BLaER1 treated with 17β-estradiol and CSF1 and Interleukin-3, amounts not matched to agents 10 nM and 100 nM (cell line): Measurements from ENCODE around the gene SHLD2.
A peak's percentile ranks its signal among the peaks of the same experiment; 100 is the strongest.
"Not testable (repeated sequence)": the region's sequence is repeated elsewhere in the genome, so short reads cannot be mapped to it uniquely, and the experiment has no call there.

Experiments used
- H3K27ac ChIP-seq, 11 experiments: shearing (Covaris generic); formaldehyde crosslinking; 2 replicates each; pipeline ENCODE4 v1.8.1; 2022
- H3K27me3 ChIP-seq, 11 experiments: shearing (Covaris generic); formaldehyde crosslinking; 2 replicates each; pipeline ENCODE4 v1.8.1; 2022
- H3K36me3 ChIP-seq, 11 experiments: shearing (Covaris generic); formaldehyde crosslinking; 2 replicates each; pipeline ENCODE4 v1.8.1; 2022
- H3K4me1 ChIP-seq, 10 experiments: shearing (Covaris generic); formaldehyde crosslinking; 2 replicates each; pipeline ENCODE4 v1.8.1; 2022
- H3K4me2 ChIP-seq, 11 experiments: shearing (Covaris generic); formaldehyde crosslinking; 2 replicates each; pipeline ENCODE4 v1.8.1; 2022
- H3K4me3 ChIP-seq, 10 experiments: shearing (Covaris generic); formaldehyde crosslinking; 2 replicates each; pipeline ENCODE4 v1.8.1; 2022
- H3K9ac ChIP-seq, 11 experiments: shearing (Covaris generic); formaldehyde crosslinking; 2 replicates each; pipeline ENCODE4 v1.8.1; 2022
- H3K9me3 ChIP-seq, 11 experiments: shearing (Covaris generic); formaldehyde crosslinking; replicated peaks in 1 of 11; 2 replicates each; pipeline ENCODE4 v1.8.1; 2022
- H4K20me1 ChIP-seq, 11 experiments: shearing (Covaris generic); formaldehyde crosslinking; 2 replicates each; pipeline ENCODE4 v1.8.1; 2022
- Cebpa-rat ChIP-seq, 11 experiments: shearing (Covaris generic); IDR thresholded peaks; 2 replicates each; pipeline ENCODE4 v1.8.1; 2022

The SHLD2 gene

GRCh38 chr10:87093632-87094372 lies 1.2 kb upstream of the SHLD2 start:
- peaks cover 27 to 53% (median 46%) of the 10 kb centered on the region in 10 experiments for H3K4me1 ChIP-seq
- H3K4me3 ChIP-seq, result peak overlapping the region; percentile 72 to 93 (median 84)
- no peaks in the 10 kb centered on the region for H3K27me3 ChIP-seq
- H3K36me3 ChIP-seq, result peaks cover 27 to 55% (median 41%) of the 10 kb centered on the region in 11 experiments
- peaks cover 0 to 9% (median 3%) of the 10 kb centered on the region in 11 experiments; a peak in 16 of 22 replicates for H3K9me3 ChIP-seq
- TF ChIP-seq Cebpa-rat (IDR thresholded peaks at IDR 0.05), result no peak
- H4K20me1 ChIP-seq, result peaks cover 45 to 53% (median 52%) of the 10 kb centered on the region in 11 experiments; a peak in 21 of 22 replicates
- H3K4me2 ChIP-seq, result peak overlapping the region; percentile 90 to 99 (median 96)
- H3K9ac ChIP-seq, result peak overlapping the region; percentile 91 to 99 (median 97)
- H3K27ac ChIP-seq, result peak overlapping the region; percentile 94 to 99 (median 97)

GRCh38 chr10:87095236-87095945 lies 385 bp downstream of the SHLD2 start:
- TF ChIP-seq Cebpa-rat (IDR thresholded peaks at IDR 0.05), result no peak
- H3K9me3 ChIP-seq, result peaks cover 0 to 21% (median 14%) of the 10 kb centered on the region in 11 experiments; a peak in 17 of 22 replicates
- peak overlapping the region; percentile 93 to 99 (median 96) for H3K27ac ChIP-seq
- H3K4me3 ChIP-seq, result peak overlapping the region; percentile 66 to 90 (median 82)
- H3K4me1 ChIP-seq, result peaks cover 27 to 51% (median 44%) of the 10 kb centered on the region in 10 experiments
- H4K20me1 ChIP-seq, result peaks cover 32 to 40% (median 36%) of the 10 kb centered on the region in 11 experiments; a peak in 21 of 22 replicates
- H3K9ac ChIP-seq, result peak overlapping the region; percentile 88 to 99 (median 96)
- peaks cover 29 to 55% (median 41%) of the 10 kb centered on the region in 11 experiments; a peak in 21 of 22 replicates for H3K36me3 ChIP-seq
- H3K4me2 ChIP-seq, result peak overlapping the region; percentile 86 to 95 (median 88)
- H3K27me3 ChIP-seq, result no peaks in the 10 kb centered on the region

GRCh38 chr10:87101996-87102395 lies 7.0 kb downstream of the SHLD2 start:
- peaks cover 0 to 22% (median 6%) of the 10 kb centered on the region in 10 experiments; a peak in 17 of 20 replicates for H3K4me1 ChIP-seq
- no peak overlapping the region for H3K27ac ChIP-seq
- H3K36me3 ChIP-seq, result peaks cover 73 to 100% (median 95%) of the 10 kb centered on the region in 11 experiments
- no peak overlapping the region for H3K4me3 ChIP-seq
- H3K27me3 ChIP-seq, result no peaks in the 10 kb centered on the region
- no peak overlapping the region for H3K9ac ChIP-seq
- no peak overlapping the region for H3K4me2 ChIP-seq
- H3K9me3 ChIP-seq, result peaks cover 0 to 23% (median 14%) of the 10 kb centered on the region in 11 experiments; a peak in 17 of 22 replicates
- peaks cover 0 to 32% (median 15%) of the 10 kb centered on the region in 11 experiments; a peak in 7 of 22 replicates for H4K20me1 ChIP-seq
- no peak for TF ChIP-seq Cebpa-rat (IDR thresholded peaks at IDR 0.05)

GRCh38 chr10:87104727-87105126 lies 9.7 kb downstream of the SHLD2 start:
- H4K20me1 ChIP-seq, result peaks cover 0 to 59% (median 28%) of the 10 kb centered on the region in 11 experiments; a peak in 11 of 22 replicates
- peaks cover 79 to 100% (median 96%) of the 10 kb centered on the region in 11 experiments for H3K36me3 ChIP-seq
- not testable (repeated sequence) for H3K9ac ChIP-seq, H3K27me3 ChIP-seq, H3K9me3 ChIP-seq, H3K27ac ChIP-seq, H3K4me3 ChIP-seq, H3K4me2 ChIP-seq
- H3K4me1 ChIP-seq, result peaks cover 0 to 14% (median 0%) of the 10 kb centered on the region in 10 experiments; a peak in 4 of 20 replicates

- H3K9me3 ChIP-seq, result peaks cover 0 to under 1% (median 0%) of the 10 kb centered on the region in 11 experiments; a peak in 2 of 22 replicates
- H3K27me3 ChIP-seq, result no peaks in the 10 kb centered on the region
- no peak overlapping the region for H3K27ac ChIP-seq
- peaks cover 0 to 57% (median 28%) of the 10 kb centered on the region in 11 experiments; a peak in 11 of 22 replicates for H4K20me1 ChIP-seq
- H3K4me2 ChIP-seq, result peak overlapping the region in 1 of 11 experiments; percentile 13; a peak in 1 of 22 replicates
- no peak overlapping the region for H3K4me3 ChIP-seq
- peaks cover 0 to 14% (median 0%) of the 10 kb centered on the region in 10 experiments; a peak in 4 of 20 replicates for H3K4me1 ChIP-seq
- H3K9ac ChIP-seq, result no peak overlapping the region
- peaks cover 75 to 100% (median 96%) of the 10 kb centered on the region in 11 experiments for H3K36me3 ChIP-seq
- TF ChIP-seq Cebpa-rat (IDR thresholded peaks at IDR 0.05), result no peak
Measured at GRCh38 chr10:87105446-87106124, 10.6 kb downstream of the SHLD2 start.

- H3K9ac ChIP-seq, H3K4me2 ChIP-seq, H4K20me1 ChIP-seq, H3K27me3 ChIP-seq, H3K4me3 ChIP-seq, H3K4me1 ChIP-seq, H3K9me3 ChIP-seq, H3K27ac ChIP-seq: not testable (repeated sequence)
- H3K36me3 ChIP-seq, result peaks cover 0 to 14% (median 2%) of the 10 kb centered on the region in 11 experiments; a peak in 4 of 22 replicates
Measured at GRCh38 chr10:87118122-87118521, 23.1 kb downstream of the SHLD2 start.

- not testable (repeated sequence) for H3K4me1 ChIP-seq, H3K4me2 ChIP-seq, H3K27ac ChIP-seq, H3K9ac ChIP-seq, H3K4me3 ChIP-seq, H3K9me3 ChIP-seq, H3K27me3 ChIP-seq
- Histone ChIP-seq H3K36me3 (peaks cover 0 to 11% (median 0%) of the 10 kb centered on the region in 11 experiments; a peak in 3 of 22 replicates), H4K20me1 (peaks cover 0 to 12% (median 0%) of the 10 kb centered on the region in 11 experiments; a peak in 4 of 22 replicates)
Measured at GRCh38 chr10:87119029-87119428, 24.0 kb downstream of the SHLD2 start.

- not testable (repeated sequence) for H3K9ac ChIP-seq, H3K9me3 ChIP-seq, H3K4me1 ChIP-seq, H3K4me3 ChIP-seq, H3K4me2 ChIP-seq, H3K27ac ChIP-seq, H3K36me3 ChIP-seq, H3K27me3 ChIP-seq, H4K20me1 ChIP-seq
Measured at GRCh38 chr10:87123351-87123750, 28.3 kb downstream of the SHLD2 start.

- peaks cover 0 to 11% (median 0%) of the 10 kb centered on the region in 11 experiments; a peak in 6 of 22 replicates for H3K9me3 ChIP-seq
- H3K27me3 ChIP-seq, H4K20me1 ChIP-seq, H3K27ac ChIP-seq, H3K4me2 ChIP-seq, H3K9ac ChIP-seq, H3K4me3 ChIP-seq: not testable (repeated sequence)
- peaks cover 0 to 10% (median 1%) of the 10 kb centered on the region in 10 experiments; a peak in 8 of 20 replicates for H3K4me1 ChIP-seq
- H3K36me3 ChIP-seq, result peaks cover 0 to 17% (median 11%) of the 10 kb centered on the region in 11 experiments; a peak in 10 of 22 replicates
Measured at GRCh38 chr10:87127048-87127447, 32.0 kb downstream of the SHLD2 start.

- not testable (repeated sequence) for H3K4me3 ChIP-seq, H4K20me1 ChIP-seq, H3K27me3 ChIP-seq, H3K27ac ChIP-seq, H3K4me2 ChIP-seq, H3K9ac ChIP-seq
- Histone ChIP-seq H3K9me3 (peaks cover 0 to 11% (median 0%) of the 10 kb centered on the region in 11 experiments; a peak in 6 of 22 replicates), H3K4me1 (peaks cover 0 to 16% (median 7%) of the 10 kb centered on the region in 10 experiments; a peak in 9 of 20 replicates), H3K36me3 (peaks cover 0 to 17% (median 11%) of the 10 kb centered on the region in 11 experiments; a peak in 11 of 22 replicates)
Measured at GRCh38 chr10:87127607-87128156, 32.7 kb downstream of the SHLD2 start.

- Histone ChIP-seq H3K27ac (peak overlapping the region in 2 of 11 experiments; percentile 11 to 27; a peak in 4 of 22 replicates), H3K36me3 (peaks cover 5 to 34% (median 28%) of the 10 kb centered on the region in 11 experiments; a peak in 21 of 22 replicates), H3K4me2 (peak overlapping the region in 5 of 11 experiments; percentile 7 to 68 (median 55); a peak in 7 of 22 replicates), H3K9me3 (peaks cover 13 to 38% (median 19%) of the 10 kb centered on the region in 11 experiments), H3K4me1 (peaks cover 0 to 24% (median 7%) of the 10 kb centered on the region in 10 experiments; a peak in 9 of 20 replicates)
- not testable (repeated sequence) for H3K4me3 ChIP-seq, H3K27me3 ChIP-seq, H3K9ac ChIP-seq, H4K20me1 ChIP-seq
Measured at GRCh38 chr10:87132176-87132575, 37.2 kb downstream of the SHLD2 start.
